T-helper 9 cell (primary cell): ENCODE results near the gene NANOS2.
"Not testable (repeated sequence)": the region's sequence is repeated elsewhere in the genome, so short reads cannot be mapped to it uniquely, and the experiment has no call there.

Experiments
- DNase-seq: peaks from one replicate; pipeline ENCODE4 v3.0.0-alpha.2; 2020

NANOS2 gene

DNA sequence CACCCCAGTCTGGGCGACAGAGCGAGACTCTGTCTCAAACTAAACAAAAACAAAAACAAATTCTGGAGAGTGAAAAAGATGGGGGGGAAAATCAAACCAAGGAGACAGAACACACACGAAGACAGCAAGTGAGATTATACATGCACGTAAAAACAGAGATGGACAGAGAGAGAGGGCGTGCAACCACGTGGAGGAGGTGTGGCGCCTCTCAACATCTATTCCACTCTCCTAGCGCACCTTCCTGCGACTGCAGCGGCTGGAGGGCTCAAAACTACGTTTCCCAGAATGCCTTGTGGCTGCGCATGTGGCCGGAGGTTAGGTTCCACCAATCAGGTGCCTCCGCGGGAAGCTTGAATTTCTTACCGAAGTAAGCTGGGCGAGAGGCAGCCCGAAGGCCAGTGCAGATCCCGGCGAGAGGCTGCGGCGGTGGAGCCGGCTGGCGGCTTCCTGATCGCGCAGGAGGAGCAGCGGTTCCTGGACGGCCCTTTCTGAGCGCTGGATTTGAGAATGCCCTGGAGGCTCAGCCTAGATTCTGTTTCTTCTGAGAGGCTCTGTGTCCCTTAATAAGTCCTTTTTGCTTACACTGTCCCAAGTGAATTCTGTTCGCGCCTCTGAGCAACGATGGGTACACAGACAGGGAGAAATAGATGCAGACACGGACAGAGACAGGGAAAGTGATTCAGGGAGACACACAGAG, 13.1 kb upstream of the NANOS2 start:
- peak; percentile 82 for DNase-seq

DNA sequence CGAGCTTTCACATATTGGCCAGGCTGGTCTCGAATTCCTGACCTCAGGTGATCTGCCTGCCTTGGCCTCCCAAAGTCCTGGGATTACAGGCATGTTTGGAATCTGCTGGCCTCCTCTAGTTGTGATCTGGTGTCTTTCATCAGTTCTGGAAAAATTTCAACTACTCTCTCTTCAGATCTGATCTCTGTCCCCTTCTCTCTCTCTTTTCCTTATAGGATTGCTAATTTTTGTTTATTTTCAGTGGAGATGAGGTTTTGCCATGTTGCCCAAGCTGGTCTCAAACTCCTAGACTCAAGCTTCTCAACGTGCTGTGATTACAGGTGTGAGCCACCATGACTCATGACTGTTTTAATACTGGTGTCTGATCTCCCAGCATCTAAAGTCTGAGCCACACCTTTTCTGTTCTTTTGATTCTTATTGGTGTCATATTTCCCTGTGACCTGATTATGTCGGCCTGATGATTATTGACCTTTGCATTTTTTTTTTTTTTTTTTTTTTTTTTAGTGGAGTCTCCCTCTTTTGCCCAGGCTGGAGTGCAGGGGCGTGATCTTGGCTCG, 10.4 kb upstream of the NANOS2 start:
- DNase-seq = no peak

DNA sequence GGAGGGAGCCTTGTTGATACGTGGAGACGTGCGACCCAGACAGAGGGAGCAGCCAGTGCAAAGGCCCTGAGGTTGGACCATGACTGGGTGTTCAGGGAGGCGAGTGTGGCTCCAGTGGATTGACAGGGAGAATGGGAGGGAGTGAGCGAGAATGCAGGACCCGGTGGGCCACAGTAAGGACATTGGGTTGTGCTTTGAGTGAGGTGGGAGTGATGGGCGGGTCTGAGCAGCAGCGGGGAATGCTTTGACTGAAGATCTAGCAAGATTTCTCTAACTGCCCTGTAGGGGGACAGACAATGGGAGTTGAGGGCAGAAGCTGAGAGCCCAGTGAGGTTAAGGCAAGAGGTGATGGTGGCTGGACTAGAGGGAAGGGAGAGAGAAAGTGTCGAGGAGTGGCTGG, 7.7 kb upstream of the NANOS2 start:
- no peak for DNase-seq

DNA sequence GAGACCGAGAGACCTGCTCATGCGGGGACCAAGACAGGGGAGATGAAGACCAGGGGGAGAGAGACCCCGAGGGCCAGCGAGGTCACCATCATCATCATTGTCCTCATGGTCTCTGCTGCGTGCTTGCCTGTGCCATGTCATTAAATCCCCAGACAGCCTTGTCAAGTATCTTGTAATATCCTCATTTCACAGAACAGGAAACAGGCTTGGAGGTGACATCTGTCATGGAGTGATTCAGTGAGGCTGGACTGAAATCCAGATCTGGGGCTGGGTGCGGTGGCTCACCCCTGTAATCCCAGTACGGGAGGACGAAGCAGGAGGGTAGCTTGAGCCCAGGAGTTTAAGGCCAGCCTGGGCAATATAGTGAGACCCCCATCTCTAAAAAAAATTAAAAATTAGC, 5.9 kb upstream of the NANOS2 start:
- no peak for DNase-seq

DNA sequence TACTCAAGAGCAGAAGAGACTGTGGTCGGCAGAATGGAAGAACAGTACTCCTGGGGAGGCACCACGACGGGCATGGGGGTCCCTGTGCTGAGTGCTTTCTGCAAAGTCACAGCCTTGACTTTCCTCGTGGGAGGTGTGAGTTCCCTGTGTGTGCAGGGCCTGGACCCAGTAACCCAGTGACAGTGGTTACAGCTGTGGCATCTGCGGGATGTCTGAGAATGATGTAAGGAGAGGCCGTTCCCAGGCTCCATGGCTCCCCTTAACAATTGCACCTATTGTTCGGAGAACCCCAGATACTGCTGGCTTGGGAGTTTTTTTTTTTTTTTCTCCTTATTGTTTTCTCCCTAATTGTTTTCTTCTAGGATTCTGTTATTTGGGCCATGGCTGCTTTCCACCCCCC, 5.1 kb upstream of the NANOS2 start:
- DNase-seq = no peak

DNA sequence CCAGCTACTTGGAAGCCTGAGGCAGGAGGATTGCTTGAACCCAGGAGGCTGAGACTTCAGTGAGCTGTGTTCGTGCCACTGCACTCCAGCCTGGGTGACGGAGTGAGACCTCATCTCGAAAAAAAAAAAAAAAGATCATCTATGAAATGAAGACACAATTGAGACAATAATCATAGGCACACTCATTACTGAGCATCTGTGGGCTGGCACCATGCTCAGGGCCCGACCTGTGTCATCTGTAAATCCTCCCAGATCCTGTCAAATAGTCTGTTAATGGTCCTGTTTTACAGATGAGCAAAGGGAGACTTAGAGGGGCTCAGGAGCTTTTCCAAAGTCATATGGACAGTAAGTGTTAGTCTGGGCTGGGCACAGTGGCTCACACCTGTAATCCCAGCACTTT, 4.1 kb upstream of the NANOS2 start:
- DNase-seq = no peak

DNA sequence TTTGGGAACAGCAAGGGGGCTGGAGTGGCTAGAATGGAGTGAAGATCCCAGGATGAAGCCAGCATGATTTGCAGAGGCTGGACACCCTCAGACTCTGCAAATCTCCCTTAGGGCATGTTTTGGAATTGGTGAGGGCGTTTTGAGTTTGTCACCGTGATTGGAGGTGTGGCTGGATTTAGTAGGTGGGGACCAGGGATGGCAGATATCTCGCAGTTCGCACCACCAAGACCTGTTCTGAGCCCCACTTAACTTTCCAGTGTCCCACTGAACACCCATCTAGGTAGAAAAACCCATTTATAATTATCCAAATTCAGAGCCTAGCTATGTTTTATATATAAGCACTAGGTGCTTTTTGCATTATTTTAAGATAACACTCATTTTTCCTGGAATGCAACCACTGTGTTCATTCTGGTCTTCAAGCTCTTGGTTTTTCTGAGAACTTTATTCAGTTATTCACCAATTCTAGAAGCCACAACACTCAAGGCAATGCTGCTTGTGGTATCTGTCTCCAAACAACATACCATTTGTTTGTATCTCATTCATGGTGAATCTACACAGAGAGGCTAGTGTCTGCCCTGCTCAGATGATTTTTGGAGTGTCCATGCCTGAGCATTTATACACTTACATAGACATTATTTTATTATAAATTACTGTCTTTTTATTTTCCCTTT, 3.0 kb upstream of the NANOS2 start:
- no peak for DNase-seq

DNA sequence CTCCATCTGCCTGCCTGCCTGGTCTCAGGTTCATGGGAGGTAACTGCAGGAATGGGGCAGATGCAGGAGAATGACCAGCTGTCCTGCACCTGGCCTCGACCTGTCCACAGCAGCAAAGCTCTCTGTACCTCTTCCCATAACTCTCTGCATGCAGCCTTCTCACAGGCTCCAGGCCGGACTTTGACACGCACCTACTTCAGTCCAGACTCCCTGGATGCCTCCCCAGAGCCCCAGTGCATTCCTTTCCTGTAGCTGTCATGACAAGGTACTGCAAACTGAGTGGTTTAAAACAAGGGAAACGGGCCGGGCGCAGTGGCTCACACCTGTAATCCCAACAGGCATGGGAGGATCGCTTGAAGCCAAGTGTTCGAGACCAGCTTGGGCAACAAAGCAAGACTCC, 3.3 kb downstream of the NANOS2 start:
- DNase-seq = no peak

DNA sequence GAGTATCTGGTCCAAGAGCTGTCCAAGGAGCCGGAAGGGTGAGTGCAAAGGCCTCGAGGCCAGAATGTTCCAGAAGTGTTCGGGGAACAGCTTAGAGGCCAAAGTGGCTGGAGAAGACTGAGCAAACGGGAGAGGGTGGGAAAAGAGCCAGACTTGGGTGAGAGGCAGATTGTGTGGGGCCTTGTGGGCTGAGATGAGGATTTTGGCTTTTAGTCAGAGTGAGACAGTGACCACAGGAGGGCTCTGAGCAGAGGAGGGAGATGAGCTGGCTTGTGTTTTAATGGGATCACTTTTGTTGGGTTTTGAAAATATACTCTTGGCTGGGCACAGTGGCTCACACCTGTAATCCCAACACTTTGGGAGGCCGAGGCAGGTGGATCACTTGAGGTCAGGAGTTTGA, 5.6 kb downstream of the NANOS2 start:
- DNase-seq = no peak

DNA sequence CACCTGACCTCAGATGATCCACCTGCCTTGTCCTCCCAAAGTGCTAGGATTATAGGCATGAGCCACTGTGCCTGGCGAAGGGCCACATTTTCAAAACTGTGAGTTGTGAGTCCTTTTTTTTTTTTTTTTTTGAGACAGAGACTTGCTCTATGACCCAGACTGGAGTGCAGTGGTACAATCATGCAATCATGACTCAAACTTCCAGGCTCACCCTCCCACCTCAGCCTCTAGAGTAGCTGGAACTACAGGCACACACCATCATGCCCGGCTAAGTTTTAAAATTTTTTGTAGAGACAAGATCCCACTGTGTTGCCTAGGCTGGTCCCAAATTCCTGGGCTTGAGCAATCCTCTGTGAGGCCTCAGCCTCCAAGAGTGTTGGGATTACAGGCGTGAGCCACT, 8.4 kb downstream of the NANOS2 start:
- DNase-seq = no peak

DNA sequence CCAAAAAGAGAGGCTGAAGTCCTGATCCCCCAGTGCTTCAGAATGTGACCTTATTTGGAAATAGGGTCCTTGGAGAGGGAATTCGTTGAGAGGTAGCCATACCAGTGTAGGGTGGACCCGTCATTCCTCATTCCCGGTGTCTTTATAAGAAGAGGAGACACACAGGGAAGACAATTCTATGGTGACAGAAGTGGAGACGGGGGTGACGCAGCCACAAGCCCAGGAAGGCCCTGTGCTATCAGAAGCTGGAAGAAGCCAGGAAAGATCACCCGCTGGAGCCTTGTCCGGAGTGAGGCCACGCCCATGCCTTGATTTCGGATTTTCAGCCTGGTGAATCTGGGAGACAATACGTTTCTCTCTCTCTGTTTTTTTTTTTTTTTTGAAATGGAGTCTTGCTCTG, 9.6 kb downstream of the NANOS2 start:
- DNase-seq = no peak

DNA sequence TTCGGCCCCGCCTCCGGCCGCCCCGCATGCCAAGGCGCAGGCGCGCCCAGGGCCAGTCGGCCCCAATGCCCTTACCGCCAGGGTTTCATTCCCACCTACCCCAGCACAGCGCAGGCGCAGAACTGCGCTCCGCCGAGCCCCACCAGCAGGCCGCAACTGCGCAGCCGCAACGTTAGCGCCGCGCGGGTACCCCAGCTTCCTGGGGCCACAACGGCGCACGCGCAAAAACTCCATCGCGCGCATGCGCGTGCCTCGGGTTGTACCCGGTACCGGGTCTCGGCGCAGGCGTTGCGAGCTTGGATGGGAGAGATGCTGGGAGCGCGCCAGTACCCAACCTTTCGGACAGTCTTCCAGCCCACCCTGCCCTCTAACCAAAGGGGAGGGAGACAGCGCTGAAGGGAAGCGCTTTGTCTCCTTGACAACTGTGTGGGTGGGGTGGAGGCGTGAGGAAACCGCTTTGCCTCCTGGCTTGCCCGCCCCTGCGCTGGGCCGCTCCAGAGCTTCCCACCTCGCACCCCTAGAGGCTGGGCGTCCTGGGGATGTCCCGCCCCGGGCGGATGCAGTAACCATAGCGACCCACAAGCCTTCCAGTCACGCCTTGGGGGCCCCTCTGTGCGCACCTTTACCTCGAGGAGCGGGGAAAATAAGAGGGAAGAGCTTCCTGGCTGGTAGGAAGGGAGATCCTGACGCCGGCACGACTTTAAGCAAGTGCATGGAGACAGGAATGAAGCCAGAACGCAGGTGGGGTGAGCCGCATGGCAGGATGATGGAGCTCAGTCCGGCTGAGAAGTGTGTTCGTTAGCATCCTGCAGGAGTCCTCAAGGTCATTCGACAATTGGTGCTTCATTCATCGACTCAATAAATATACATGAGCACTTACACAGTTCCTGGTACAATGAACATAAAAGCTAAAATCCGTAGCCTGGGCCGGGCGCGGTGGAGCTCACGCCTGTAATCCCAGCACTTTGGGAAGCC, 11.6 kb downstream of the NANOS2 start:
- peak; percentile 99 for DNase-seq

DNA sequence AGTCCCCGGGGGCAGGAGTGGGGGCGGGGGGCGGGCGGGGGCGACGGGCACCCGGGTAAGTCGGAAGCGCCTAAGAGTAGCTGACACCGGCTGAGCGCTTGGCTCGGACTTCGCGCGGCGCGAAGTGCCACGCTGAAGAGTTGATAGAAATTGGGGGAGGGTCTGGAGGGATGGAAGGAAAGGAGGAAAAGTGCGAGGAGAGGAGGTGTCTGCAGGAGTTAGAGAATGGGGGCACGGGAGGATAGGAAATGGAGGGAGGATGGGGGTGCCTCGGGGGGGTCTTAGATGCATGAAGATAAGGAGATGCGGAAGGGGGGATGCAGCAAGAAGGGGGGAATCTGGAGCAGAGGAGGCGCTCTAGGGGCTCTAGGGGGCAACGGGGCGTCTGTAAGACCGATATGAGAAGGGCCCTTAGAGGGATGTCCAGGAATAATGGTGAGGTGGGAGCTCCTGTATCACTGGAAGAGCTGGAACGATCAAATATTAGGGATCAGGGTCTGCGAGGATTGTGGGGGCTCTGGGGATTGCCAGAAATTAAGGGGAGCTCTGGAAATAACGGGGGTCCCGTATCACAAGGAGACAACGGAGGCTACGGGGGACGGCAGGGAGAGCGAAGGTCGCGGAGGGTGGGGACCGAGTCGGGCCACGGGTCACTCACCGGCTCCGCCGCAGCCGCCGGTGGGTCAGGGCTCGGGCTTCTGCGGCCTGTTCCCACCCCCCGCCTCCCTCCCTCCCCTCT, 12.5 kb downstream of the NANOS2 start, which contains the start of gene MYPOP:
TSS of gene MYPOP (minus strand) at position 702 of the 739 bp plus-strand sequence. CDS start 840 bp downstream, outside the sequence.
- no peak for DNase-seq

DNA sequence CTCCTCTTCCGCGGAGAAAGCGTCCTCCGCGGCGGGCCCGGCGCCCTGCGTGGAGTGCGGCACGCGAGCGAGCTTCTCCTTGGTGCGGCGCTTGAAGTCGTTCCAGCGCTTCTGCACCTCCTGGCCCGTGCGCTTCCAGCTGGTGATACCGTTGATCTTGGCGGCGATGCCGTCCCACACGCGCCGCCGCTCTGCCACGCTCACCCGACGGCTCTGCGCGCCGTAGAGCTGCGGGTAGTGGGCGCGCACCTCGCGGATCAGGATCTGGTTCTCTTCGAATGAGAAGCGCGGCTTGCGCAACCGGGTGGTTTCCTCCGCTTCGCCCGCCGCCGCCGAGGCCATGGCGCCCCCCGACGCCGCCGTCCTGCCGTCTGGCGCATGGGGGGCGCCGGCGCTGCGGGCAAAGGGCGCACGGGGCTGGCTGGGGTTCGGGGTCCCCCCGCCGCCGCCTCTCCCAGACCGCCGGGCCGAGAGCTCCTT, 13.1 kb downstream of the NANOS2 start:
- DNase-seq = peak; percentile 32

DNA sequence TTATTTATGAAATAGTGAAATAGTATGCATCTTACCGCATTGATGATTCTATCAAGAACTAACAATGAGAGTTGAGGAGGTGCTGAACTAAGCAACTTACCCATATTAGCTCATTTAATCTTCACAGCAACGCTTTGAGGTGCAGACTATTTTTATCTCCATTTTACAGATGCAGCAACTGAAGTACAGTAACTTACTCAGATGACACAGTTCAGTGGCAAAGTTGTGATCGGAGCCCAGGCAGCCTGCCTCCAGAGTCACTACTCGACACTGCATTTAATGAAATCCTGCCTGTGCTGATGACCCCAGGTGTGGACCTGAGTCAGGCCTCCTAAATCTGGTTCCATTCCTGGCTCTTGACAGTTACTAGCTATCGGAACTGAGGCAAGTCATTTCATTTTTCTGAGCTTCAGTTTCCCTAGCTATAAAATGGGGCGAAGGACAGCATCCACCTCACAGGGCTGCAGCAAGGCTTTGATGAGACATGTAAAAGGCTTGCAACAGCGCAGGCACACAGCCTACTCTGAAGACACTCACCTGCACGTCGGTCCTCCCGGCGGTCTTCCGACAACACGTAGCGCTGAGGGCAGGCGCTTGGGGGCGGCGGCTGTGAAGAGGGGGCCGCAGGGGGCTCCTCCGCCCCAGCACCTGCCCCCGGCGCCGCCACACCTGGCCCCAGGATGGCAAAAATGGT, 13.7 kb downstream of the NANOS2 start:
- no peak for DNase-seq

DNA sequence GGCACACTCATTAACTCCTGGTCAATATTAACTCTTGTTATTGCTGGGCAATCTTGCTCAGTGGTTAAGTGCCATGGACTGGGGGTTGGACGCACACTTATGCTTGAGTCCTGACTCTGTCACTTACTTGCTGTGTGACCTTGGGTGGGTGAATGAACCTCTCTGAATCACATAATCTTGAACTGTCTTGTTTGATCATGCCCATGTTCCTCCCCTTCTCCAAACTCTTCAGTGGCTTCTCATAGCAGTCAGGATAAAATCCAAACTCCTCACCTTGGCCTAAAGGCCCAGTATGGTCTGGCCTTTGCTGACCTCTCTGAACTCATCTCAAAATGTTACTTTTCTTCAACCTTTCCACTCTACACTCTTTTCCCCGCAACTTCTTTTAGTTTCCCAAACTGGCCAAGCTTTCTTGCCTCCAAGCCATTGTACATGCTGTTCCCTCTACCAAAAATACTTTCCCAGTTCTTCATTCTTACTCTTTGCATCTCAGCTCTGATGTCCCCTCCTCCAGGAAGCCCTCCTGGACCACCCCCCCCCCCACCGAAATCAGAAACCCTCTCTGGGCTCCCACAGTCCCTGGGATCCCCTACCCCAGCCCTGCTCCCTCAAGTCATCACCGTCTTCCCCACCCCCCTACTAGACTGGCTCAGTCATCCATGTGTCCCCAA, 14.5 kb downstream of the NANOS2 start:
- no peak for DNase-seq

DNA sequence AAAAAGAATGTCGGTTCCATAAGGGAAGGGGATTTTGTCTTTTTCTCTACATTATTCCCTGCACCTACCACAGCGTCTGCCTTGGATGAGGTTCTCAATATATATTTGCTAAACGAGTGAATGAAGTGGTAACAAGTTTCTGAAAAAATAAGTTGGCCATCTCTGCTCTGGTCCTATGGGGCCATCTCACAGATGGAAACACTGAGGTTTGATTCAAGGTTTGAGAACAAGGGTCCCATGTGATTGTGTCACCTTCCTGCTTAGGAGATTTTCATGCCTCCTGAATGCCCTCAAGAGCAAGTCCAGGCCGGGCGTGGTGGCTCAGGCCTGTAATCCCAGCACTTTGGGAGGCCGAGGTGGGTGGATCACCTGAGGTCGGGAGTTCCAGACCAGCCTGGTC, 15.3 kb downstream of the NANOS2 start:
- DNase-seq = no peak

DNA sequence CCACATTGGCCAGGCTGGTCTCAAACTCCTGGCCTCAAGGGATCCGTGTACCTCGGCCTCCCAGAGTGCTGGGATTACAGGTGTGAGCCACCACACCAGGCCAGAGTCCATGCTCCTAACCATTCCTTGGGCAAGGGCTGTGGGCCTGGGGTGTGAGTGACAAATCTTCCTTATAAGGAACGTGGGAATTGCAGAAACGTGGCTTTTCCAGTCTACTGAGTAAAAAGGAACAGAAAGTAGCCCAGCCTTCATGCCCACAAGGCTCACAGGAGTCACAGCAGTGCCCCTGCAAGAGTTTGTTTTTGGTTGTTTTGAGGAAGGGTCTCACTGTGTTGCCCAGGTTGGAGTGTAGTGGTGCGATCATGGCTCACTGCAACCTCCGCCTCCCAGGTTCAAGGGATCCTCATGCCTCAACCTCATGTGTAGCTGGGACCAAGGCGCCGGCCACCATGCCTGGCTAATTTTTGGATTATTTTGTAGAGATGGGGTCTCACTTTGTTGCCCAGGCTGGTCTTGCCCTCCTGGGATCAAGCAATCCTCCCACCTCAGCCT, 17.2 kb downstream of the NANOS2 start:
- DNase-seq = no peak

DNA sequence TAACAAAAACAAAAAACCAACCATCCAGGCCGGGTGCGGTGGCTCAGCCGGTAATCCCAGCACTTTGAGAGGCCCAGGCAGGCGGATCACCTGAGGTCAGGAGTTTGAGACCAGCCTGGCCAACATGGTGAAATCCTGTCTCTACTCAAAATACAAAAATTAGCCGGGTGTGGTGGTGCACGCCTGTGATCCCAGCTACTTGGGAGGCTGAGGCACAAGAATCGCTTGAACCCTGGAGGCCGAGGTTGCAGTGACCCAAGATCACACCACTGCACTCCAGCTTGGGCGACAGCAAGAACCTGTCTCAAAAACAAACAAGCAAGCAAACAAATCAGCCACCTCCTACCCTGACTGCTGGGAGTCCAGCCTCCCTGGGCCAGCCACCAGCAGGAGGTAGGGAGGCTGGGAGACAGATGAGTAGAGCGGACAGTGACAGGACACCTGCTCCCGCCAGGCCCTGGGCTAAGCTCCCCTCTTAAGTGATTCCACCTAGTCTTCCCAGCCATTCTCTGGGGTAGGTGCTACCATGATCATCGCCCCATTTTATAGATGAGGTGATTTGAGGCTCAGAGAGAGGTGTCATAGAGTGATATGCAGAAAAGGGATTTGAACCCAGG, 18.5 kb downstream of the NANOS2 start:
- not testable (repeated sequence) for DNase-seq

DNA sequence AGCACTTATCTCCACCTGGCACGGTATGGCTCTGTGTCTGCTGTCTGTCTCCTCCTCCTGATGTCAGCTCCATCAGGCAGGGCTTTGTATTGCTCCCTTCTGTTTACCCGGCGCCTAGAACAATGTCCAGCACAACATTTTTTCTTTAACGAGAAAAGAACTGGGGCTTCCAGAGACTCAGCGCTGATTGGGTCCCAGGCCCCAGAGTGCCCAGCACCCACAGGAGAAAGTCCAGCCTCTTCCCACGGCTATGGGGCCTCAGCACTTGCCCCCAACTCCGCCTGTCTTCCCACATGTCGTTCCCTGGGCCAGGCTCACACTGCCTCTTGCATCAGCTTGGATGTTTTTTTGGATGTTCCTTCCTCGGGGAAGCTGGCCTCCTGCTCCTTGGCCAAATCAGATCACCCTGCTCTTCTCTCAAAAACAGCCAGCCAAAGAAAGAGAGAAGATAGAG, 19.0 kb downstream of the NANOS2 start:
- DNase-seq = no peak
